CD4-positive, alpha-beta T cell treated with Interleukin-21 for 1 hour (primary cell): ENCODE measurements around the gene GALNT6.

Experiments used
- DNase-seq: peaks from one replicate; pipeline ENCODE4 v3.0.0-alpha.2; 2020

GALNT6 gene

DNA sequence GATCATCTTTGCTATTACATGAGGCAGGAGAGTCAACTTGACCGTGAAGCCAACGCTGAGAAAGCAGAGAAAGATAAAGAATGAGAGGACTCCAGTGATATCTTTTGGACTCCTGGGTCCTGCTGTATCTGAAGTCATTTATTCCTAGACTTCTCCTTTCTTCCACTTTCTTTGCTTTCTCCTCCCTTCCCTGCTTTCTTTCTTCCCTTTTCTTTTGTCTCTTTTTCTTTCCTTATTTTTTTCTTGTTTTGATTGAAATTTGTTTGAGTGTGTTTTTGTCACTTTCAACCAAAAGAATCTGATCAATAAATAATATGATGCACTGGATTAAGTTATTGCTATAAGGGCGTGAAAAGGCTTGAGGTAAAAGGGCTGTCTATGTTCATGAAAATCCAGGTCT is 13.4 kb upstream of the GALNT6 start:
- no peak for DNase-seq

DNA sequence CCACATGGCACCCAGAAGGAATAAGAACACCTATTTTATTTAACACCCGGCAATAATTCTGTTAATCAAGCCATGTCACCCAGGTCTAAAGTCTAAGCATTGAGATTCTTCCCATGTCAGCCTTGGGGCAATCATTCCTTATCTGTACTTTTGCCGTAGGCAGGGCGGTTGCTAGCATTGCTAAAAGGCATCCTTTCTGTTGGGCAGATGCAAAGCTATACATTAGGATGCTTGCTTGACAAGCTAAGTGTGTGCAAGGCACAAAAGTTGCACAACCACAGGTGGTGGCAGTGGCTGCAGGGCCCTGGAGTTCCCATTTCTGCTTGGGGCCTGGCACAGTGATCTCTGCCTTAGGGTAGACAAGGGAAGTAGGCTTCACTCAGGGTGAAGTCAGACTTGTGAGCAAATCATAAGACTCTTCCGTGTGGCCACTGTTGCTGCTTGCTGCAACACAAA is 12.5 kb upstream of the GALNT6 start:
- DNase-seq, result no peak

DNA sequence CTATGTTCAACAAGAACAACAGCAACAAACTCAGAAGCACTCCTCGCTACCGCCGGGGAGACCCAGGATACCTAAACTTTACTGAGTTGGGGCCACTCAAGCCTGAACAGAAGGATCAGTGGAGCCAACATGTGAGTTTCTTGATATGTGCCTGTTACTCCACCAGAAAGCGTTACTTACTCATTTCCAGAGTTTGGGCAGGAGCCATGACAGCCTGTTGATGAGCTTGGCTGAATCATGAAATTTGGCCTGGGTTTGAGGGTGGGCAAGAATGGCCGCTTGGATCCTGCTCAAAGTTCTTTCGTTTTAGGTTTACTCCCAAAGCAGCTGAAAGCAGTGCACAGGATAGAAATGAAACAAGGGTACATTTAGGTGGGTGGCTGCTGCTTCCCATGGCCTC is 12.0 kb upstream of the GALNT6 start:
- DNase-seq, result no peak

DNA sequence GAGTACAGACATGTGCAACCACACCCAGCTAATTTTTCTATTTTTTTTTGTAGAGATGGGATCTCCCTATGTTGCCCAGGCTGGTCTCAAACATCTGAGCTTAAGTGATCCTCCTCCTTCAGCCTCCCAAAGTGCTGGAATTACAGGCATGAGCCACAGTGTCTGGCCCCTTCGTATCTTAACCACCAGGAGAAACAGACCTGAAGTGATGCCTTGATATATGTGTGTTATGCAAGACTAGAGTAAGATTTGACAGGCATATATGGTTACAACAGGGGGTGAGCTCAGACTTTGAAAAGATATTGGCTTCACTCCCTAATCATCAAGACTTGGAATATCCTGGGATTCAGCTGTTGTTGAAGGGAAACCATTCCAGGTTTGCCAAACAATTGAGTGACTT is 10.7 kb upstream of the GALNT6 start:
- DNase-seq, result no peak

DNA sequence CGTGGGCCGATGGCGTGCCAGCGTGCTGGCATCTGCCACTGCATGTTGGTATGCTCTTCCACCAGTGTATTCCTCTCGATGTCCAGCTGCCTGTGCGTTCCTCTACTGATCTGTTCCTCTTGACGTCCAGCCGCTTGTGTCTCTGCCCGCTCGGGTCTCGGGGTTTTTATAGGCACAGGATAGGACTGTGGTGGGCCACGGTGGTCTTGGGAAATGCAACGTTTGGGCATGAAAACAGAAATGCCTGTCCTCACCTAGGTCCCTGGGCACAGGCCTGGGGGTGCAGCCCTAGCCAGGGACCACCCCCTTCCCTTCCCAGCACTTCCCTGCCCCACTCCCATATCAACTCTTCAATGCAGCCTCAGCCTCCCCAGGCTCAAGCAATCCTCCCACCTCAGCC is 10.3 kb upstream of the GALNT6 start:
- no peak for DNase-seq

DNA sequence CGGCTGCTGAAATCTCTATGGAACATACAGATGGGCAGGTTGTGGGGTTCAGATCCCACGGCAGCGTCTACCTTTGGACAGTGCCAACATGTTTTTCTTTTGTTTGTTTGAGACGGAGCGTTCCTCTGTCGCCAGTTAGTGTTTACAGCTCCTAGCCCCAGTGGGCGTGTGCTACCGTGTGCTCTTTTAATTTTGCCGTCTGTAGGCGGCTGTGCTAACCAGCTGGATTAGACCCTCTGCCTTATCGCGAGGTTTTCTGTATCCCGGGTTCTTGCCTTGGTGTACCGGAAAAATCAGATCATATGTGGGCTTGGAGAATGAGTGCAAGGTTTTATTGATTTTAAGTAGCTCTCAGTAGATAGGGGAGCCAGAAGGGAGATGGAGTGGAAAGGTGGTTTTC is 9.8 kb upstream of the GALNT6 start:
- DNase-seq, result no peak

DNA sequence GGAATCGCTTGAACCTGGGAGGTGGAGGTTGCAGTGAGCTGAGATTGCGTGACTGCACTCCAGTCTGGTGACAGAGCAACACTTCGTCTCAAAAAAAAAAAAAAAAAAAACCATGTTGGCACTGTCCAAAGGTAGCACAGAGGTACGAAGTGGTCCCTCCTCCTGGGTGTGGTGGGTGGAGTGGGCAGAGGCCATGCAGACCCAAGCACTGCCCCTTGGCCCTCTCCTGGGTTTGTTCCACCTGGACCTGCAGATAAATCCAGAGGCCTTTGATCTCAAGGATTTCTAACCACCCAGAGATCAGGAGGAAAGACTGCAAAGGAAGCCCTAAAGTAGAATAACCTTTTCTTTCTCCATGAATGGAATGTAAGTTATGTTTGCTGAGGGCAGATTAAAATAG is 8.7 kb upstream of the GALNT6 start:
- DNase-seq, result no peak

DNA sequence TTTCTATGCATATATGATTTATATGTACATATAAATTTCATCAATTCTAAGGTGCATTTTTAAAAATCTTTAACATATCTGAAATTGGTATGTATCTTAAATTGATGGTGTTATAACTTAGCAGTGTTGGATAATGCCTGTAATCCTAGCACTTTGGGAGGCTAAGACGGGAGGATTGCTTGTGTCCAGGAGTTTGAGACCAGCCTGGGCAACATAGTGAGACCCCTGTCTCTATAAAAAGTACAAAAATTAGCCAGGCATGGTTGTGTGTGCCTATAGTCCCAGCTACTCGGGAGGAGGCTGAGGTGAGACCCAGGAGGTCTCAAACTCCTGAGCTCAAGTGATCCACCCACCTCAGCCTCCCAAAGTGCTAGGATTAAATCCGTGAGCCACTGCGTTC is 6.5 kb upstream of the GALNT6 start:
- no peak for DNase-seq

DNA sequence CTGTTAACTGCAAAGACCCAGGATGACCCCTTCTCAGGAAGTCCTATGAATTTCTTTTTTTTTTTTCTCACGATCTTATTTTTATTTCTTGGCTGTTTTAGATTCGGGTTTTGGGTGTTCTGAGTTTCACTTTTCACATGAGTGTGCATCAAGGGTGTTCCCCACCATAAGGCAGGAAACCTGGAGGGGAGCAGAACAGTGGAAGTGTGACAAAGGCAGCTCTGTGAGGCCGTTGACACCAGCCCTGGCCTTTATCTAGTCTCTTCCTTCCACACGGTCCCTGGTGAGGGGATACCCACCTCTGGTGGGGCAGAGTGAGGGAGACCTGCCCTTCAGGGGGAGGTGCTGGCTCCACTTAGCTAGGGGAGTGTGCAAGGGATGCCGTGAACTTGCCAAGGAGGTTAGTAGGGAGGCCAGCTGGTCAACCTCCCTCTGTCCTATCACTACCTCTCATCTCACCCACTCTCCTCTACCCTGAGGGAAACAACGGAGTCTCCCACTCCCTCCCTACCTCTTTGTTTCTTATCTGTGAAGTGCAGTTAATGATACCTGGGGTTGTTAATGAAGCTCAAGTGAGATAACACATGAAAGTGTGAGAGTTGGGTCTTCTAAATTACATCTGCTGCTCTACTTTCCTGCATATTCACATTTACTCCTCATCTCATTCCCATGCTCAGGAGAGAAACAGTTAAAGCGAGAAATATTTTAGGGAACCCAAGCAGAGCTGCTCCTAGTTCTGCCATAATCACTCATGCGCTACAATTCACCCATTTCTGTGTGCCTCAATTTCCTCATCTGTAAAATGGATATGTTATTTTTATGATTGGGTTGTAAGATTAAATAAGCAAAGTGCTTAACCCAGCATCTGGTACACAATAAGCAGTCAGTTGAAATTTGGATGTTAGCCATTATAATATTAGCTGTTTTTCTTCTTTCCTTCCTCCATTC is 4.4 kb upstream of the GALNT6 start:
- peak; percentile 32 for DNase-seq

DNA sequence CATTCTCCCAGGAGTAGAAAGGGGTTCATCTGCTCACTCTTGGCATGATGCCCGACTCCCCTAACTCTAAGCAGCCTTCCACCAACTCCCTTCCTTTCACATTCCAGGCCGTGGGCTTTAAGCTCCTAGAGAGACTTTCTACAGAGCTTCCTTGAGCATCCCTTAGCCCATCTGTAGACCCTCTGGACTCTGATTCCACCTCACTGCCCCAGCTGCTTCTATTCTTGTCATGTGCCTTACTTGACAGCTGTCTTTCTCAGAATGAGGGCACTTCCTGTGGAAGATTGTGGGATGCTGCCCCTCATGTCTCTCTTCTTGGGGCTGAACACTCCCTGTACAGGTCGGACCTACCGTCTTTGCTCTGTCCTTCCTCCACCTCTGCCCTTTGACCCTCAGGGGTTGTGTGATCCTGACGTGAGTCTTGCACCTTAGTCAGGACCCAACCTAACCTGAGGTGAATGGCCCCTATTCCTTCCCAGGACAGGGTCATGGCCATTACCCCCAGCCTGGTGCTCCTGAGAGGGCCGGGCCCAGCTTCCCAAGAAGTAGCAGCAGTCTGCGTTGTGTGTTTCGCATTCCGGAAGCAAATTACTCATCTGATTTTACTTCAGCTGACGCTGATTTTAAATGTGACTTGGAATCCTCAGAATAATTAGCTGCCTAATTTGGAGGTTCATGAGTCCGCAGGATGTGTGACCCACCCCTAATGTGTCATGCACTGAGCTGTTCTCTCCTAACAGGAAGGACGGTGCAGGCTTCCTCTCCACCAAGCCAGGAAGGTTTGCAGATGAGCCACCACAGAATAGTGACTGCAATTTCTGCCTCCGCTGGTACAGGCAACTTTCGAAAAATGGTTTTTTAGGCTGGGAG is 2.7 kb upstream of the GALNT6 start:
- DNase-seq, result peak; percentile 61

DNA sequence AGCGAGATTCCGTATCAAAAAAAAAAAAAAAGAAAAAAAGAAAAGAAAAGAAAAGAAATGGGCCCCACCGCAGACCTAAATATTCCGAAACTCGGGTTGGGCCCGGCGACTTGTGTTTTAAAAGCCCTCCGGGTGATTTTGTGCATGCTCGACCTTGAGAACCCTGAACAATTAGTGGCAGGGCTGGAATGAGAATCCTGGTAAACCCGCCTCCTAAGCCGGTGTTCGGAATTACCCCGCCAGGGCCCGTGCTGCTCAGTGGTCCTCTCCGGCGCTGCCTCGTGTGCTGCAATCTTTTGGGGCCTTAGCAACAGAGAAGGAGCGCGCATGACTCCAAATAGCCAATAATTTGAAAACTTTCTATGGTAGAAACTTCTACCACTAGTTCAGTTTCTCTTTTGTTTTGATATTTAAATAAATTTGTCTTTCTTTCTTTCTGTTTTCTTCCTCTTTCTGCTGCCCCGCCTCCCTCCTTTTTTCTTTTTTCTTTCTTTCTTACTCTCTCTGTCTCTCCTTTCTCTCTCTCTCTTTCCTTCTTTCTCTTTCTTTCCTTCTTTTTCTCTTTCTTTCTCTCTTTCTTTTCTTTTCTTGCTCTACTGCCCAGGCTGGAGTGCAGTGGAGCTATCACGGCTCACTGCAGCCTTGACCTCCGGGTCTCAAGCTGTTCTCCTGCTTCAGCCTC is 1.5 kb upstream of the GALNT6 start:
- peak; percentile 36 for DNase-seq

DNA sequence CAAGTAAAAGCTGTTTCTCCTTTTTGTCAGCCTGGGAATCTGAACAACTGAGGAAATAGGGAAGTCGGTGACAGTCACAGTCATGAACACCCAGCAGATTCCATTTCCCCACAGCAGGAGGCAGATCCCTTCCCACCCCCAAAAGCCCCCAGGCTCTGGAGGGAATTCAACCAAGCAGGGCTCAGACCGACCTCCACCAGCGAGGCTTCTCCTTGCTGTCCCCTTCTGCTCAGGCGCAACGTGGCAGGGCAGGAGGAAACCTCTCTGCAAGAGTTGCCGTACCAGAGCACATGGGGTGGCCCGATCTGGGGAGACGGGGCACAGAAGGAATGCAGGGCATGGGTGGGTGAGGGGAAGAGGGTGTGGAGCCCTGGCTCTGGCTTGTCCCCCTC is 319 bp downstream of the GALNT6 start:
- DNase-seq, result no peak

DNA sequence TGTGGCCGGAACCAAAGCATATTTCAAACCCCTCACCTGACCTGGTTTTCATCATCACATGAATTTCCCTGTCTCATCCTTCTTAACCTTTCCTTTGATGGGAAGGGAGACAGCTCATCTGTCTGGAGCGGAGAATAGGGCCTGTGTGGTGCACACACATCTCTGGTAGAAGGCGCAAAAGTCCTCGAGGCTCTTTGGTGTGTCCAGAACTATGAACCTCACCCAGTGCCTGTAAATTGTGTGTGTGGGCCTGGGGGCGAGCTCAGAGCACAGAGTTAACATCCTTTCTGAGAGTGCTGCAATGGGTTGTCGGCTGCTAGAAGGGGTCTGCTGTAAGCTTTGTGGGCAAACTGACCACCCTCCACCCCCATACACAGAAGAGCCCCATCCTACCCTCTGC is 749 bp downstream of the GALNT6 start:
- no peak for DNase-seq

DNA sequence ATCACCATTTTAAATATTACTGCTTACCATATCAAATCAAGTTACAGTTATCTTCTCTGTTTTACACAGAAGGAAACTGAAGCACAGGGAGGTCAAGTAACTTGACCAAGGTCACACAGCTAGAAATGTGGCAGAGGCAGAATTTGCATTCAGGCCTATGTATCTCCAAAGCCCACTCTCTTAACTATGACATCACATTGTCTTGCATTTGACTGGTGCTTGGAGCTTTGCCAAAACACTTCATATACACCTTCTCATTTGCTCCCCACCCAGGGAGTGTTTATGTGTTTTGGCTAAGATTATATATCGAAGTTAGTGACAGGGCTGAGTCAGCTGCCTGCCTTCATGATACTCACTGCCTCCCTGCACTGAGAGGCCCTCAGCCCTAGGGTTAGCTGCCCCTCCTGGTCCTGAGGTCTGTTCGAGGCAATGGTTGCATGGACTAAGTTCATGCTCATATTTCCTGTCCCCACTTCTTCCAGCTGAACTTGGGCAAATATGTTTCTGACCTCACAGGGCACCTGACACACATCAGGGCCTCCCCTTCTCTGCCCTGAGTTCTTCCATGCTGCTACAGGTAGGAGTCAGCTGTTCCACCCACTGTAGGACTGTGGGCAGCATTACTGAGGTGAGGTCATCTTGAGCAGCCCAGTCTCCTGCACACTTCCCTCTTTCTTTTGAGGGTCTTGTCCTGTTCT is 1.8 kb downstream of the GALNT6 start:
- no peak for DNase-seq

DNA sequence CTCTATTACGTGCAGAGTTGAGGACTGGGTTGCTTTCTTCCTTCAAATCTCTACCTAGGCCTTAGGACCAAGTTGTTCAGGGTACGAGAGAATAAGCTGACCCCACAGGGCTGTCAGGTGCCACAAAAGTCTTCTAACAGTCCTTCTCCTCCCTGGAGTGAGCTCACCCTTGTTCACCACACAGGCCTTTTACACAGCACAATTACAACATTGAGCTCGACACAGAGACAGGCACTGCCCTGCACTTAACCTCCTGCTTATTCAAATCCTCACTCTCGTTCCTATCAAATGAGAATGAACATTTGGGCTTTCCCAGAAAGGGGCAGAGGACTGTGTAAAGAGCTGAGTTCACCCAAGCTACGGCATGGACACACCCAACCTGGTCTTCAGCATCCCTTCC is 2.4 kb downstream of the GALNT6 start:
- DNase-seq, result no peak

DNA sequence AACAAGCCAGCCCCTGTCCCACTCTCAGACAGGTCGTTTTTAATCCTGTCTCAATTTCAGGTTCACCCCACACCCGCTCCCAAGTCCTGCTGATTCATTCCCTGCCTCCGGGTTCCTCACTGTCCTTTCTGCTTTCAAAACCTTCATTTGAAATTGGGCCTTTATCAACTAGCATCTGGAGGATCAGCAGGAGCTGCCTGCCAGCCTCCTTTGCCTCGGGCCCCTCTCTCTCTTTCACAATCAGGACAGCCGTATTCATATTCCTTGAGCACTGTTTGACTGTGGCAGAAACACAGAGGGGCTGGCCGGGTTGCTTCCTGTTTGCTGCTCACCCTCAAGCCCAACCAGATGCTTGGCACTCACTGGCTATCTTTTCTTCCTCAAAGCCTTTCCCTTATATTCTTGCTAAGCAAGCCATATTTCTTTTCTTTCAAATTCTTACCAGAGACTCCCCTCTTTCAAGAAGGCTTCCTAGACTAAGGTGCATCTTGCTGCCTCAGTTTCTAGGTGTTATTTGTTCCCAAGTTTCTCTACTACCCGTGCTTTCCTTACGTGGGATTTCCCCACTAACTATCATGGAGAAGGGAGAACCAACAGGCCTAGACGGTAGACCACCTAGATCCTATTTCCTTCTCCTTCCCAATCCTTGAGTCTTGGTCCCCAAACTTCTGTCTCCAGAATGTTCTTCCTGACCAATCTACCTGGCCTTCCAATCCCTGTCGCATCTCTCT is 3.0 kb downstream of the GALNT6 start:
- DNase-seq, result no peak

DNA sequence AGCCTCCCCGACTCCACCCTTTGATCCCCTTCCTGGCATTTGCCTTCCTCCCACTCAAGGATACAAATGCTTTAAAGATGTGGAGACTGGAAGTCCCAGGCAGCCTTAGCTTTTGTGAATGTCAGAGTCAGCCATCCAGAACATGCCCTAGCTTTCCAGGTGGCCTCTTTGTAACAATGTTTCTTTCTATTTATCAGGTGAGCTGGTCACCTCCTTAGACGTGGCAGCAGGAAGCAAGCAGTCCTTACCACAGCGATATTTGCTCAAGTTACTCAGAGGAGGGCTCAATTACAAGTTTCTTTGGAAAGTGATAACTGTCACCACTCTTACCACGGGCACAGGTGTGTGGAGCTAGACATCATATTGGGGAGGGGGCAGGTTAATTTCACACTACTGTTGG is 4.9 kb downstream of the GALNT6 start:
- no peak for DNase-seq

DNA sequence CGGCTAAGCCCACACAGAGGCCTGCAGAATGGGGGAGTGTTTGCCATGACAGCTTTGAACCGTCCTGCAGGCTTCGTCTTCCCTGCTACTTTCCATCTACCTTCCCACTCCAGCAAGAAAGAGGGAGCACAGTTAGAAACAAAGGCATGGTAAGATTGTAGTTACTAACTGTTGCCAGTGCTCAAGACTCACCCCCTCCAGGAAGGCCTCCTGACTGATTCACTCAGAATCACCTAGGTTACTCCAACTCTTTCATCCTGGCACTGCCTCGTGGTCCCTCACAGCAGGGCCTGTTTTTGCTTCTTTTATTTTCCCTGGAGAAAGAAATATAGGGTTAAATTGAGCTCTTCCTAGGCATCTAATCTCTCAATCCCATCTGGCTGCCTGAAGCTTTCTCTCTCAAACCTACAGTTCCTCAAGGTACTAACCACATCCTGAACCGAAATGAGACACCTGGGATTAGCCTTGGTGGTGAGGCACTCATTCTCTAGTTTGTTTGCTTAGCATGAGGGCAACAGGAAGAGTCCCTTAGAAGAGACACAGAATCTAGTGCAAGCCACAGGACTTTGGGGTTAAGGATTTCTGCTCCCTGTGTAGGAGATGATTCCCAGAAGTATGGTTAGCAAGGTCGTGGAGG is 7.8 kb downstream of the GALNT6 start:
- DNase-seq, result no peak

DNA sequence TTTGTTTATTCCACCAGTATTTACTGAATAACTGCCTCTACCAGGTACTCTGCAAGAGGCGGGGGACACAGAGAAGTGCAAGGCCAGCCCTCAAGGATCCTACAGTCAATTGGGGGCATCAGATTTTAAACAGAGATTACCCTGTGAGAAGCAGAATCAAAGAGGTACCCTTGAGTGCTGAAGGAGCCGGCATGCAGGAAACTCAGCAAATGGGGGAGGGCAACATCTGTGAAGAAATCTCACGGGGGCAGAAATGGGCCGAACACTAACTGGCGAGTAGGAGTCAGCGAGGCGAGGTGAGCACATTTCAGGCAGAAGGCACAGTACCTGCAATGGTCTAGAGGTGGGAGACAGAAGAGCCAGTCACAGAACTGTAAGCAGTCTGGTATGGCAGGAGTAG is 9.0 kb downstream of the GALNT6 start:
- no peak for DNase-seq

DNA sequence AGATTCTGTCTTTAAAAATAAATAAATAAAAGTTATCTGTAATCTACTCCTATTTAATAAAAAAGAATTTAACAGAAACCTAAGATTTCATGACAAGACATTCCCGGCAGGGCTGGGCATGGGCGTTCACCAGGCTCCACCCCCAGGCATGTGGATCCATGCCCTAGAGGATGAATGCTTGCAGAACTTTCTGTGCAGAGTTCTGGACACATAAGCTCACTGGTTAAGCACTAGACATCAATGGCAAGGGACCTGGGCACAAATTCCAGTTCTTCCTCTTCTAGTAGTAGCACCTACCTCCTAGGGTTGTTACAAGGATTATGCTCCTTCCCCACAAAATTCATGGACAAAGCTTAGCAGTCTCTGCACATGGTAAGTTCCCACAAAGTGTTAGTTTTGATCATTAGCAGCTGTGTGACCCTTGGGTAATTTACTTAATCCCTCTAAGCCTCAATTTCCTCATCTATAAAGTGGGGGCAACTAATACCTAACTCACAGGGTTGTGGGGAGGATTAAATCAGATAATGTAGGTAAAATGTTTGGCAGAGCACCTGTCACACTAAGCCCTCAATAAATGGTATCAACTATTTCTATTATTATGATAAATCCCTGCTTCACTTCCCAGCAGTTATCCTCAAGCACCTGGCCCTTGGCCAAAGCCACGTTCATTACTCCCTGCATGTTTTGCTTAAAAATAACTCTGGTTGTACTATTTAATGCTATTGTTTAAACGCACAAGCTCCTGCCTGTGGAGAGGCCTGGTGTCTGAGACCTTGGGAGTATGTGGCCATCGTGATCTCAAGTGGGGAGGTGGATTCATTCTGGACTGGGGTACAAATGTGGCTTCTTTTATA is 9.8 kb downstream of the GALNT6 start:
- DNase-seq, result no peak

DNA sequence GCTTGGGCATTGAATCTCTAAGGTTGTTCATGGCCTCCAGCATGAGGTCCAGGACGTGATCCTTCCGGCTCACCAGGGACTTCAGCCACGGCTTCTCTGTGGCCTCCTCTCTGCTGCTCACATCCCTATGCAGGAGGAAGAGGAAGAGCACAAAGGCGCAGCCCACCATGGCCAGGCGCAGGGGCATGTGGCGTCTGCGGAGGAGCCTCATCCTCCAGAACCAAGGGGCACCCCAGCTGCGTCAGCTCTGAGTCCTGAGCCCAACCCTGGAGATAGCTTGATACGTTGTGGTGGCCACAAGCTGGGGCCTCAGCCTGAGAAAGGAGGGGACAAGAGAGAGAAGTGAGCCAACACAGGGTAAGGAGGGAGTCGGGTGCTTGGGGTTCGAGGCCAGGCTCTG is 11.6 kb downstream of the GALNT6 start:
- DNase-seq, result no peak
